HUES64 (cell line): Measurements from ENCODE around the gene EPN2.
"Not testable (repeated sequence)": the region's sequence is repeated elsewhere in the genome, so short reads cannot be mapped to it uniquely, and the experiment has no call there.

Experiments
- H3K27ac ChIP-seq: 2 replicates; pipeline ENCODE4 v1.7.0; 2013; ENCODE audit warnings: low read depth, low read length, inconsistent platforms
- H3K27me3 ChIP-seq: 2 replicates; pipeline ENCODE4 v1.6.1; 2013; ENCODE audit warnings: mild to moderate bottlenecking, low read length; ENCODE audit not compliant: insufficient read depth
- H3K36me3 ChIP-seq: 2 replicates; pipeline ENCODE4 v1.6.1; 2013; ENCODE audit warnings: mild to moderate bottlenecking, low read length; ENCODE audit not compliant: insufficient read depth
- H3K4me1 ChIP-seq: 2 replicates; pipeline ENCODE4 v1.6.1; 2013; ENCODE audit warnings: mild to moderate bottlenecking, low read length, moderate library complexity; ENCODE audit not compliant: insufficient read depth
- H3K4me3 ChIP-seq: 2 replicates; pipeline ENCODE4 v1.5.1; 2013; ENCODE audit warnings: mild to moderate bottlenecking, low read length, moderate library complexity
- H3K9ac ChIP-seq: 2 replicates; pipeline ENCODE4 v1.6.1; 2013; ENCODE audit warnings: mild to moderate bottlenecking, low read depth, low read length
- H3K9me3 ChIP-seq: 2 replicates; pipeline ENCODE4 v1.6.1; 2013; ENCODE audit warnings: low read depth, low read length; ENCODE audit not compliant: insufficient read depth
- WGBS: fragments of 150-250, 120-280 bp; methylation state at CpG from one replicate; pipeline ENCODE4 v1.1.7; 2013; ENCODE audit warnings: missing lambda C conversion rate; 5-methylcytosine and 5-hydroxymethylcytosine counted together

The EPN2 gene

DNA sequence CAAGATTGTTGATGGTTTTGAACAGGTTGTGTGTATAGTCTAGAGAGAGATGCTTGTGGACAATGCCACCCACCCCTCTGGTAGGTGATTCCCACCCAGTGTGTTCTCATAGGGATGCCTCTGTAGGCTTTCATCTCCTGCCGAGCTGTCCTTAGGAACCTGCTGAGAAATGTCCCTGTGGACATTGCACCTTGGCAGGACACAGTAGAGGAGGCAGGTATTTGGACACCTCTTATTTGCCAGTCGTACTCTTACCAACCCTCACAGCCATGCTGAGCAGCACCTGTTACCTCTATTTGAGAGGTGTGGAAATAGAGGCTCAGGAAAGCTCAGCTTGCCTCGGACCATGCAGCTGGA, 33.2 kb downstream of the EPN2 start:
- H3K27ac ChIP-seq, result no peak overlapping the region
- no peaks in the 10 kb centered on the region for H3K27me3 ChIP-seq
- 84% methylated on average over 3 of the region's 3 CpGs for WGBS
- no peaks in the 10 kb centered on the region for H3K9me3 ChIP-seq
- H3K9ac ChIP-seq, result no peak overlapping the region
- peaks cover 12% of the 10 kb centered on the region; the same call in 1 of the 2 replicates for H3K36me3 ChIP-seq
- no peak overlapping the region for H3K4me3 ChIP-seq
- peaks cover 8% of the 10 kb centered on the region; the same call in 1 of the 2 replicates for H3K4me1 ChIP-seq

DNA sequence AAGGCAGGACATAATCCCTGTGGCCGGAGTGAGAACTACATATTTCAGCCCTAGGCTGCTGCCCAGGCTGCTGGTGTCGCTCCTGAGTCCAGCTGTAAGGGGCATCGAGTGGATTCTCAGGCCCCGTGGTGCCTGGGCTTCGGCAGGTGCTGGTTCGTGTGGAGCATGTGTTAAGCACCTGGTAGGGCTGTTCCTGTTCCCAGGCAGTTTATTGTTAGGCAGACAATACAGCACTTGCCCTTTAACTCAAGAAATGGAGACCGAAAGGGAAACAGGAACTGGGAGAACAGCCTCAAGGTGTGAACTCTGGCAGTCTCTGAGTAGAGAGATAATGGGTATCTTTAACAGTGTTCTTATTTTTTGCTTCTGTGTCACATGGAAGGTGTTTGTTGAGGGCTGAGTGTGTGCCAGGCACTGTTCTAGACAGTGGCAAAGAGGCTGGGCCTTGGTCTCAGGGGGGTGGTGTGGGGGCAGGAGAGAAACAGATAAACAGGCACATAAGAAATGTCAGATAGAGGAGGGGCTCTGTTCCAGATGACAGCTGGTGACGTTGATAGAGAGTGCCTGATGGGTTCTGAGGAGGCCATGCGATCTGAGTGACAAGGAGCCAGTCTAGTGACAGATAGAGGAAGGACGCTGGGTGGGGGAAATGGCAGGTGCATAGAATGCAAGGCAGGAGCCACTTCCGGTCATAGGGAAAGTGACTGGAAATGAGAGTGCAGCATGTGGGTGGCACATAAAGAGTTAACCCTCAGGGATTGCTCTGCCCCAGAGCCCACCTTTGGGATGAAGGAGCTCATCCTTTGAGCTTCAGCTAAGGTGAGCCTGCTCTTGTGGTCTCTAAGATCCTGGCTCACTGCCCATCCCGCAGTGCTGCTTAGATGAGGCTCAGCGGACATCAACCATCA, 33.8 kb downstream of the EPN2 start:
- Histone ChIP-seq H3K9me3 (no peaks in the 10 kb centered on the region), H3K27me3 (no peaks in the 10 kb centered on the region), H3K4me3 (no peak overlapping the region), H3K4me1 (peaks cover 8% of the 10 kb centered on the region; the same call in 1 of the 2 replicates), H3K27ac (no peak overlapping the region), H3K36me3 (peaks cover 12% of the 10 kb centered on the region; the same call in 1 of the 2 replicates), H3K9ac (no peak overlapping the region)
- 91% methylated on average over 13 of the region's 13 CpGs for WGBS

DNA sequence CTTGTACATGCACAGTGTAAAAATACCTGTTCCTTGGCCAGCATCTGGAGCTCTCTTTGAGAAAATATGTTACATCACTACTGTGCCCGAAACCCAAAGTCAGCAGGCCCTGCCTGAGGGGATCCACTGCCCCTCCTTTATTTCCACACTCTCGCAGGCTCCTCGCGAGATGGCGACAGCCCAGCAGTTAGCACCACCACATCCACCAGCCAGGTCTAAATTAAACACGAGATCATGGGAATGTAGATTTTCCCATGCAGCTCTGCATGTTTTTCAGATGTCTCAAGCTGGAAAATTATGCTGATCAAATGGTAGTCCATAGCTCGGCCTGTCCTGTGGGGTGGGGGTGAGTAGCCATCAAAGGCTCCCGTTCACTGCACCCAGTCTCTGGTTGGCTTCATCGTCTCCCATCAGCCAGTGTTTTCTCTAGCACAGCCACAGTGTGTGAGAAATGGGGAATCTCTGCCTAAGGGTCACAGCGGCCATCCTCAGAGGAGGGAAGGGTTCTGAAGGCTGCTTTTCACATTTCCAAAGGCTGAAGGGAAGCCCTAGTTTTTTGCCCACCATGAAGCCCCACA, 34.7 kb downstream of the EPN2 start:
- no peaks in the 10 kb centered on the region for H3K27me3 ChIP-seq
- no peak overlapping the region for H3K27ac ChIP-seq
- peaks cover 12% of the 10 kb centered on the region; the same call in 1 of the 2 replicates for H3K36me3 ChIP-seq
- WGBS, result 96% methylated on average over 10 of the region's 10 CpGs
- no peak overlapping the region for H3K9ac ChIP-seq
- H3K9me3 ChIP-seq, result no peaks in the 10 kb centered on the region
- H3K4me3 ChIP-seq, result no peak overlapping the region
- H3K4me1 ChIP-seq, result peaks cover 8% of the 10 kb centered on the region; the same call in 1 of the 2 replicates

DNA sequence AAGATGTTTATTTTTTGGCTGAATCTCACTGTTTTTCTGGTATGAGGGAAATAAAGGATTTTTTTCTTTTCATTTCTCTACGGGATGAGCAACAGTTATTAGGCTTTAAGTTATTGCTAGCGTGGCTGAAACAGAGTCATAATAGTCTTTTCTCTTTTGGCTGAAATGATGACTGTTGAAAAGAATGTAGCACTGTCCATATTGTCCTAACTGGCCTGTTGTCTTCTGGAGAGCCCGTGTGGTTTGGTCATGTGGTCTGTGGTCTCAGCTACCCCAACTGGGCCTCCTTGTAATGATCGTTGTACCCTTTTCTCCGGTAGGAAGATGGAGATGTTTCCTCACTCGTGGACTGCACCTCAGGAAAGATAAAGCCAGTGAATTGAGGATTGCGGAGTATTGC, 36.6 kb downstream of the EPN2 start:
- Histone ChIP-seq H3K4me3 (no peak overlapping the region), H3K36me3 (peaks cover 12% of the 10 kb centered on the region; the same call in 1 of the 2 replicates), H3K9me3 (no peaks in the 10 kb centered on the region), H3K9ac (no peak overlapping the region), H3K27ac (no peak overlapping the region), H3K4me1 (peaks cover 8% of the 10 kb centered on the region; the same call in 1 of the 2 replicates), H3K27me3 (no peaks in the 10 kb centered on the region)
- 93% methylated on average over 7 of the region's 7 CpGs for WGBS

DNA sequence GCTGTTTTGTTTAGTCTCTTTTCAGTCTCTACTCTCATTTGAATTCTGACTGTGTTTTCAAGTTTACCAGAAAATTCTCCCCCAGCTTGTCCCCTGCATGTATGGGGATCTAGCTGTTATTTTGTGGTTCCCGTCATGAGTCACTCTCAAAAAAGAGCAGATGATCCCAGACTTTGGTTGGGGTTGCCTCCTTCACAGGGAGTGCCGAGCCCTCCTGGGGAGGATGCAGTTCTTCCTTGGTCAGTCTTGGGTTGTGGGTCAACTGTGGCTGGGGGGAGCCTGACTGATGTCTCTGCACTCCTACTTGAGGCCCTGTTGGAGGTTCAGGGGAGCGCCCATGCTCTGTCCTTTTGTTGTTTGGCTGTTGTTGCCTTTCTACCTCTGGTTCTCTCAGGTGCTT, 37.7 kb downstream of the EPN2 start:
- no peaks in the 10 kb centered on the region for H3K27me3 ChIP-seq
- H3K4me3 ChIP-seq, result no peak overlapping the region
- H3K36me3 ChIP-seq, result peaks cover 12% of the 10 kb centered on the region; the same call in 1 of the 2 replicates
- H3K27ac ChIP-seq, result no peak overlapping the region
- peaks cover 5% of the 10 kb centered on the region; the same call in 1 of the 2 replicates for H3K4me1 ChIP-seq
- 96% methylated on average over 3 of the region's 3 CpGs for WGBS
- no peaks in the 10 kb centered on the region for H3K9me3 ChIP-seq
- no peak overlapping the region for H3K9ac ChIP-seq

DNA sequence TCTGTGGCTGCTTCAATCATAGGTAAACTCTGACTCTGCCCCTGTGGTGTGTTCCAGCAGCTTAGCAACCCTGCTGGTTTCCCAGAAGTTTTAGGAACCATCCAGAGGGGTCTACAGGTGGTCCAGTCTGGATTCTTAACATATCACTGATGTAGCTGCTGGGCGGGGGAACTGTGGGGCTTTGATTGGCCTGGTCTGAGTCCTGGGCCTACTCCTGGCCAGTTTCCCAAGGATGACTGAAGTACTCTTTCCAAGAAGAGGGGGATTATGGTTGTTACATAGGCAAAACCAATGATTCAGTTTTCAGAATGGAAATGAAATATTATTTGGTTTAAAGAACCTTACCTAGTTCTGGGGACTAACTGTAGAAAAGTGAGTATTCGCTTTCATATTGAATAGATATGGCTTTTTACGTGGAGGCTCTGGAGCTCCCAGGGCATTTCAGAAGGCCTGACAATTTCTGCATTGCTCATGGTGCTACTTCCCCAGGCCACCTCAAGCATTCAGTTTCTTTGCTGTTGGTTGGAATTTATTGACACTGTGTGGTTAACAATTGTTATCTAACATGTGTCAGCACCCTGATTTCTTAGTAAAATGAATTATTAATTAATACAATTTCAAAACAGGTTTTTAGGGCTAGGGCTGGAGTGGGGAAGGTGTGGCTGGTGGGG, 38.4 kb downstream of the EPN2 start:
- no peaks in the 10 kb centered on the region for H3K9me3 ChIP-seq
- H3K36me3 ChIP-seq, result peaks cover 12% of the 10 kb centered on the region; the same call in 1 of the 2 replicates
- no peak overlapping the region for H3K27ac ChIP-seq
- WGBS, result 91% methylated on average over 3 of the region's 3 CpGs
- no peaks in the 10 kb centered on the region; the same call in 1 of the 2 replicates for H3K4me1 ChIP-seq
- H3K27me3 ChIP-seq, result no peaks in the 10 kb centered on the region
- no peak overlapping the region for H3K4me3 ChIP-seq
- H3K9ac ChIP-seq, result no peak overlapping the region

DNA sequence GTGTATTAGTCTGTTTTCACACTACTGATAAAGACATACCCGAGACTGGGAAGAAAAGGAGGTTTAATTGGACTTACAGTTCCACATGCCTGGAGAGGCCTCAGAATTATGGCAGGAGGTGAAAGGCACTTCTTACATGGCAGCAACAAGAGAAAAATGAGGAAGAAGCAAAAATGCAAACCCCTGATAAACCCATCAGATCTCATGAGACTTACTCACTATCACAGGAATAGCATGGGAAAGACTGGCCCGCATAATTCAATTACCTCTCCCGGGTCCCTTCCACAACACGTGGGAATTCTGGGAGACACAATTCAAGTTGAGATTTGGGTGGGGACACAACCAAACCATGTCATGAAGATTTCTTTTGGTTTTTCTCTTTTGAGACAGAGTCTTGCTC, 41.1 kb downstream of the EPN2 start:
- not testable (repeated sequence) for H3K27me3 ChIP-seq, H3K27ac ChIP-seq, H3K9me3 ChIP-seq, H3K9ac ChIP-seq, H3K4me3 ChIP-seq
- Histone ChIP-seq H3K4me1 (peaks cover 10% of the 10 kb centered on the region), H3K36me3 (peaks cover 24% of the 10 kb centered on the region)
- WGBS, result 94% methylated on average over 4 of the region's 4 CpGs

DNA sequence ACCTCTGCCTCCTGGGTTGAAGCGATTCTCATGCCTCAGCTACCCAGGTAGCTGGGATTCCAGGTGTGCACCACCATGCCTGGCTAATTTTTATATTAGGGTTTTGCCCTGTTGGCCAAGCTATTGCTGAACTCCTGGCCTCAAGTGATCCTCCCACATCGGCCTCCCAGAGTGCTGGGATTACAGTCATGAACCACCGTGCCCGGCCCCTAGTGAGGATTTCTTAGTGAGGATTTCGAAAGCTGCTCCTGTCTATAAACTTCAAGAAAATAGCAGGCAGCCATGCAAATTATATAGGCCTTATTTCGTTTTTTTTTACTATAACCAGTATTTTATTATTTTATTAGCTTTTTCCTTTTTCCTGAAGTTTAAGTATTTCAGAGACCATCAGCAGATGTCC, 41.6 kb downstream of the EPN2 start:
- Histone ChIP-seq H3K27ac (no peak overlapping the region), H3K4me1 (peaks cover 10% of the 10 kb centered on the region), H3K9ac (no peak overlapping the region), H3K4me3 (no peak overlapping the region), H3K9me3 (no peaks in the 10 kb centered on the region), H3K36me3 (peaks cover 28% of the 10 kb centered on the region), H3K27me3 (no peaks in the 10 kb centered on the region)
- 97% methylated on average over 5 of the region's 6 CpGs for WGBS

DNA sequence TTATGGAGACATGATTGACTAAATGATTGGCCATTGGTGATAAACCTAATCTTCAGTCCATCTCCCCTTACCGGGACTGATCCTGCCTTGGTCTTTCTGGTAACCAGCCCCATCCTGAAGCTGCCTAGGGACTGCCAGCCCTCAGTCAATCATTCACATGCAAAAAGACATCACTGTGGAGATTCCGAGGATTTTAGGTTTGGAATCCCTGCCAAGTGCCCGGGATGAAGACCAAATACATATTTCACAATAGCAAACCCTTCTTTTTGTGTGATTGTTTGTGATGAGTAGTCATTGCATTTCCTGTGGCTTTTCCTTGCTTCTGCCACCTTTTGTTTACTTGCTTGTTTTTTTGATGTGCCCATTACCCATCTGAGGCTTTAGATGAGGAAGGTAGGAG, 44.0 kb downstream of the EPN2 start:
- Histone ChIP-seq H3K9me3 (no peaks in the 10 kb centered on the region), H3K27ac (no peak overlapping the region), H3K27me3 (no peaks in the 10 kb centered on the region), H3K9ac (no peak overlapping the region), H3K4me1 (peaks cover 10% of the 10 kb centered on the region), H3K4me3 (no peak overlapping the region), H3K36me3 (peaks cover 17% of the 10 kb centered on the region)
- 68% methylated on average over 2 of the region's 3 CpGs for WGBS

DNA sequence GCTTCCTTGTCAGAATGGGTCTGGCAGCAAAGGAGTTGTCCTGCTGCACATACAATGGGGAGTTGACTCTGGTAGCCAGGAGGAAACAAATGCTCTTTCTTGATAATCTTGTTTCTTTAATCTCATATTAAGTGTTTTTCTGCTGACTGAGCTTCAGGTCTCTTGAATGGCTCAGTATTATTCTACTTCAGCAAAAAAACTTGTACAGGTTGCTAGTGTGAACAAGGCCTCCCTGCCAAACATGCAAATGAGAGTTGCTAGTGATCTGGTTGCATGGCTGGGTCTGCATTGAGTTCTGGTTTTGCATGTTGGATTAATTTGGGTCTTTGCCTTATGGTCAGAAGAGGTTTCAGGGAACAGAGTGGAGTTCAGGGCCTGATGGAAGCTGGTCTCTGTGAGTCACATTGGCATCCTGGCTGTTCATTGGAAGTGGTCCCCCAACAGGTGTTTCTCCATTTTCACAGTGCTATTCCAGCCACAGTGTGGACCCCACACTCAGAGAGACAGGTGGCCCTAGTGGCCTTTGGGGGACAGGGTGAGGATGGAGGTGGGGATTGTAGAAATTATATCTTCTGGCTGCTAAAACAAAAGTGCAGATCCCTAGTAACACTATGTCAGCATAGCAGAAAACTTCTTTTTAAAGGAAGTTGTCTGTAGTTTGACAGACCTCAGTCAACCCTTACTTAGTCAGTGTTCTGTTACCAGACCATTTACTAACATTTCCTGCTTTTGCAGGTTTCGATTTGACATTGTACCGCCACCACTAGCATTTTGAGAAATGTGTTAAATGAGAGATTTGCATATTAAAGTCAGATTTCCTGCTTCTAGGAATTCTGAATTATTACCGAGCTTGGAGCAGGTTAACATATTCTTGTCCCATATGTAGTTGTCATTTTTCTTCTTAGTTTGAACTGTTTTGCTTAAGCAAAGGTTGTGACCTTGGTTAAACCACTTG, 47.1 kb downstream of the EPN2 start:
- H3K27ac ChIP-seq, result no peak overlapping the region
- H3K27me3 ChIP-seq, result no peaks in the 10 kb centered on the region
- 95% methylated on average over 3 of the region's 3 CpGs for WGBS
- peaks cover 21% of the 10 kb centered on the region for H3K36me3 ChIP-seq
- H3K9ac ChIP-seq, result no peak overlapping the region
- H3K9me3 ChIP-seq, result no peaks in the 10 kb centered on the region
- no peak overlapping the region for H3K4me3 ChIP-seq
- peaks cover 28% of the 10 kb centered on the region for H3K4me1 ChIP-seq
